GM21529 (cell line): ENCODE data around the gene TF.

Source experiments
- ATAC-seq: cut with Tn5 transposase; IDR thresholded peaks from one replicate; pipeline ENCODE4 v1.9.1; 2021; ENCODE audit not compliant: unreplicated experiment

The TF gene

DNA sequence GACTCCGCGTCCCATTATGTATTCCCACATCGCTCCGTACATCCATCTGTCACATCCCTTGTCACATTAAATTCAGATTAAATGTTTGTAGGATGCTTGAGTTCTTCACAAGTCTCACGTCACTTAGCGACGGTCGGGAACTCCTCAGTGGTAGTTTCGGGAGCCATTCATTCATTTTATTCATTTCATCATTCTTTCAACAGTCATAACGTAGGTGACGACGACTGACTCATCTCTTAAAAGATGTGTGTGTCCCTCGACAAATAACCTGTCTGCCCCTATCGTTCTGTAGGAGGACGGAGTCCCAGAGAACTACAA lies 59.1 kb downstream of the TF start:
- no peak for ATAC-seq

- ATAC-seq = peak; percentile 97
These were observed 59.7 kb downstream of the TF start, which contains the start of gene SRPRB for GRCh38 chr3:133805702-133806475. TSS of gene SRPRB (plus strand) at chr3:133805815. CDS start at chr3:133805849, 34 bp downstream.

- no peak for ATAC-seq
These were observed 66.7 kb downstream of the TF start for GRCh38 chr3:133812872-133813271.

GRCh38 chr3:133815386-133815785 lies 69.2 kb downstream of the TF start:
- no peak for ATAC-seq

- no peak for ATAC-seq
These were observed 73.9 kb downstream of the TF start for GRCh38 chr3:133820129-133820528.

DNA sequence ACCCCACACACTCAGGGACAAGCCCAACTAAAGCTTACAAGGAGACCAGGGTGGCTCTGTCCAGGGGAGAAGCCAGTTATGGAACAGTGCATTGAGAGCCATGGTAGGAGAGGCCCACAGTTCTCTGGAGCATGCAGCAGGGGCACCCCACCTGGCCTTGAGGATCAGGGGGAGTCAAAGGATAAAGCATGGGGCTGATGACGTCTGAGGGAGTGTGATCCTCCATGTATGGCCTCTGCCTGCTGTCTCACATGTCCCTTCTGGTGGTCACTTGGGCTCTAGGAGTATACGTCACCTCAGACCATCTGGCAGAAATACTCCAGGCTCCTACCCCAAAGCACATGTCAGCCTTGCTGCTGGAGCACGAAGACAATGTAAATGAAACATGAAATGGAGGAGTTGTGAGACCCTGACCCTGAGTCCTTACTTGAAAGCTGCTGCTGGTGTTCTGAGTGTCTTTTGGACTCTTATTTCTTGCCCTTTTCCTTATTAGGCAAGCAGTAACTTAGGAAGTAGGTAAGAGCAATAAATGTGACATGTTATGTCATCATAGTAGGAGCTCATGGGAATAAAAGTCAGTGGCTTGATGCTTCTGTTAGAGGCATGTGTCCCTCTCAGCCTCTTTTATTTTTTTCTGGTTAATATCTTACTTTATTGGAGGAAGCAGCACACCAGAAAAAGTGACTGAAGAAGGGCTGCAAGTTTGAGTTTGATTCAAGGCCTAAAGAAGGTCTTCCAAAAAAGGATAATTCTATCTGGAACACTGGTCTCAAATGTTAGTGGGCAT lies 74.9 kb downstream of the TF start:
- ATAC-seq = no peak

DNA sequence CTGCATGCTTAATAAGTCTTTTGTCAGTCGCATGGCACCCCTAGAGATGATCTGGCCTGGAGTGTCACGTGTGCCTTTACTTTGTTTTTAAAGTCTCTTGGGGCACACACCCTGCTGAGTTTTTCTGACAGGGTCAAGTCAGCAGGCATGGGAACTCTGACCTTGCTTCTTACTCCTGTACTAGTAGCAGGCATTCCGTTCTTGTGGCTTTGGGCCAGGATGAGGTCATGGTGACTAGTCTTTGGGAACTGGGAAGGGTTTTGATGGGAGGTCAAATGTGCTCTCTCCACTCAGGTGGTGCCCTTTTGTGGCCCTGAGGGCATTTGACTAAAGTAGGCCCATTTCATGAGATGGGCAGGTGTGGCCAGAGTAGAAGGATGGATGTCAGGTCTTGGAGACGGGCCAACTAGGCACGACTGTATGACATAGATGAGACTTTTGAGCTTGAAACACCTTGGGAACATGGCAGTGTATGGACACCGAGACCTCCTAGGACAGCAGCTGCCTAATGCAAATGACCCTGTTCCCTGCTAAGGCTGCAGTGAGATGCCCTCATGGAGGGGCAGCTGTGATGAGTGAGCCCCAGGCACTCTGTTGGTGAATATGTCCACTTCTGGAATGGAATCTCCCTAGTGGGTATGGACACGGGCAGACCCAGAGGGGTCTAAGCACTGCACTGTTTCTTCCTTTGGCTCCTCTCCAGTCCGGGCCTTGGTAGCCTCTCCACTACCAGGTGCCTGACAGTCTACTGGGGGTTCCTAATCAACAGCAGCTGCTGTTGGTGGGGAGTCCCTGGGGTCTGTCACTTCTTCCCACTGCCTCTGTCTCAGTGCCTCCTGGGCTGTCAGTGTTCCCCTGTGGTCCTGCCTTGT lies 75.8 kb downstream of the TF start:
- ATAC-seq = no peak

DNA sequence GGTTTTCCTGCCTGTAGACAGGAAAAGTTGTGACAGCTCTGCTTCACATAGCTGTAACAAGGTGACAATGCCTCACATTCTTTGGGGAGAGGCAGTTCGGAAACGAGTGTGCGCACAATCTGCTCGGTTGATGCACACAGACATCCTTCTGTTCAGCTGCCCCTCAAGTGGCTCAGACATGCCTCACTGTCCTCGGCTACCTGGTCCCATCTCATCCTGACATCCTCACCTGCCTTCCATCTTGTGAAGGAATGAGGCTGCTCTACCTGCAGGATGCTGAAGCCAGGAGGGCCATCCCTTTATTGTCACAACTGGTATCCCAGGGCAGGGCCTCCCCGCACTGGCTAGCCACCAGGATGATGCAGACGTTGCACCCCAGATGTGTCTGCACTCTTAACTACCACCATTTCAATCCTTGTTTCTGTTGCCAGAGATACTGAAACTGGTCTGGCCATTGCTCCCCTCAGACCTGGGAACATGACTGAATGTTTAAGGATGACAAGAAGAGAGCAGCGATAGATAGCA lies 78.8 kb downstream of the TF start:
- no peak for ATAC-seq

DNA sequence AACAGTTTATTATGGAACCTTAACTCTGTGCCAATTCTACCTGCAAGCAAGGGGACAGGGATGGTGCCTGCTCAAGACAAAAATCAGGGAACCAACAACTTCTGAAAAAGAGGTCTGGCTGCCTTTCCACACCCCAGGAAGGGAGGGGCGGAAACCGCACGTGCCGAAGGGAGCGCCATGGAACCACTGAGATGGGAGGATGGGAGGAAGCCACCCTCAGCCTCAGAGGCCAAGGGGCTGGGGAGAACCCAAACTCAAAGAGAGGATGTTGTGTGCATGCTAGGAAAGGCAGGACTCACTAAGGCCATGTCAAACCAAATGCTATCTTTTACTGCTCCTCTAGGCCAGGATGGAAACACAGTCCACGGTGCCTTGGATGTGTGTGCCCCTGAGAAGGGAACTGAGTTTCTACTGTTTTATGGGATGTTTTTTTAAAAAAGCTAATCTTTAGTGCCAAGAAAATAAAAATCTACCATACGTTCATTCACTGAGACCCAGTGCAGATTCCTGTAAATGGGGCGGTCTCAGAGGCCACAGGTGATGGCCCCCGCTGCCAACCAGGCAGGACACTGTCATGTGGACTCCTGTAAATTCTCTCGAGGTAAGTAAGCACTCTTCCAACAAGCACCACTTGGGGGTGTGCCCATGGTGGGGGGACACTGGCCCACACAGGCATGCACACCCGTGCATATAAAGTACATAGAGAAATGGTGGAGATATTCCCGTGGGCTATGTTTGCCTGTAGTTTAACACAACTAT lies 80.0 kb downstream of the TF start:
- ATAC-seq = no peak

GRCh38 chr3:133827136-133827535 lies 80.9 kb downstream of the TF start:
- ATAC-seq = no peak

DNA sequence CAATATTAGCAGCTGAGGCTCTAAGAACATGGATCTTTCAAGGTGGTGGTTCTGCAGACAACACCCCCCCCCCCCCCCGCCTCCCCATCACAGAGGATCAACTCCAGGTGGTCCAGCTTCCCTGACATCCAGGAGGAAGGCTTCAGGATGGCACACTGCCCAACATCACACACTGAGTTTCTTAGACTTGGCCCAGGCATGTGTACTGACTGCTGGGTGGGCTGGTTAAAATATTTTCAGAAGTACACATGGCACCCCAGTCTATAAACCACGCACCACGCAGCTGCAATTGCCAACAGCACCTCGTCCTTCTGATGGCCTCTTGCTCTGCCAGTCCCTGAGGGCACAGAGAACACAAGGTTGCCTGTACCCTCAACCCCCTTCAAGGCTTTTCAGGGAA lies 81.5 kb downstream of the TF start:
- ATAC-seq = no peak

GRCh38 chr3:133828576-133829309 lies 82.5 kb downstream of the TF start:
- ATAC-seq = no peak

GRCh38 chr3:133829310-133829707 lies 83.1 kb downstream of the TF start:
- ATAC-seq = no peak

DNA sequence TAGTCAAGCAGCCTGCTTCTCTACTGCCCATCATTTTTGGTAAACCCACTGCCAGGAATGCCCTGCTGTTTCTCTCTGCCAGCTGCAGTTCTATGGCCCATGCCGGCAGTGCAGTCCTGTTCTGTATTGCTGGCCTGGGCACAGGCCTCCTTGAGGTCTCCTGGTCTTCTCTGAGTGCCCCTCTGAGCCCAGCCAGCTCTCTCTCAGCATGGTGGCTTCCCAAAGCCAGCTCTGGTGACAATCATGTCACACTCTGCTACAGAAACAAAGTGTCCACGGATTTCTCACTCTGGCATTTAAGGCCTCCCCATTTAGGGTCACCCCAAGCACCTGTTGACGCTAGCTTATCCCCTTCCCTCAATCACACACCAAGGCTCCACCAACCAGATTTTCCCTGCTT lies 83.9 kb downstream of the TF start:
- ATAC-seq = no peak

DNA sequence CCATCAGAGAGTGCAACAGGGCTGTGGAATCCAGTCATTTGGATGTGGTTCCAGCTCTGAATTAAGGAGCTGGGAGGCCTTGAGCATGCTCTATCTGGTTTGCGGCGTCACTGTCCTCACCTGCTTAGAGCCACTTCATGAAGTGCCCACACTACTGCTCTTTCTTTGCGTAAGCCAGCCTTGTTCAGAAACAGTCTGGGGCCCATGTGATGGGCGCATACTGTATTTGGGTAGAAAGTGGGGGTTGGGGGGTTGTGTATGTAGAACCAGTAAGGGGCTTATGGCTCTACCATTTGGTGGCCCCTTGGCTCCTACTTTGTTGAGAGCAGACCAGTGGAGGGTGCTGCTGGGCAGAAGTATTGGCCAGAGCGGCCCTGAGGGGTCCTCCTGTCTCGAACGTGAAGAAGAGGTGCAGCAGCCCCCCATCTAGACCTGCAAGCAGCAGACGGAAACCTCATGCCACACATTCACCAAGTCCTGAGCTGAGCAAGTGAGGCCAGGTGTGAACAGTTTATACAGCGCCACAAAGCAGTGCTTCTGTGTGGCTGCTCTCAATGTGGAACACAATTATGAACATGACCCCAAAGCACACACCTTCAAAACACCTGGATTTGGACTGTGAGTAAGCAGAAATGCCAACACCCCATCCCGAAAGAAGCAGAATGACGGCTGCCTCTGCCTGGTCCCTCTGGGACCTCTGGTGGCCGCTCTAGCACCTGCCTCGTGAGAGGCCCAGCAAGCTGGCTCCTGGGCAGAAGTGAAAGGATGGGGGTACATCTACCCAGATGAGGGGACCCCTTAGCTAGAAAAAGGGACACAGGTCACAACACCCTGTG lies 86.0 kb downstream of the TF start:
- ATAC-seq = no peak

DNA sequence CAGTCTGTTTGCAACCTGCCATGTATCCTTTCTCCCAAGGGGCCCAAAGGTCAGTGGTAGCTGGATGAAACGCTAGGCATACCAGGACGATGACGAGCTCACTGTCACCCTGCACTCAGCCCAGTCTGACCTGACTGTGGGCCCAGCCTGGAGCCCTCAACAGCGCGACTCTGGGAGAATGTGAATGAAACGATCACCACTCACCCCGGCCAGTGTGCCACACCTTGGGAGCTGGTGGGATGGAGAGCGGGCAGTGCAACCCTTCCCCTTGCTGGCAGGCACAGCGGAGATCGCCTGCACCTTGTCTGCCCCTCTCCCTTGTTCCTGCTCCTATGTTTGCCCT lies 86.6 kb downstream of the TF start:
- ATAC-seq = no peak

GRCh38 chr3:133833267-133833666 lies 87.1 kb downstream of the TF start:
- ATAC-seq = no peak

DNA sequence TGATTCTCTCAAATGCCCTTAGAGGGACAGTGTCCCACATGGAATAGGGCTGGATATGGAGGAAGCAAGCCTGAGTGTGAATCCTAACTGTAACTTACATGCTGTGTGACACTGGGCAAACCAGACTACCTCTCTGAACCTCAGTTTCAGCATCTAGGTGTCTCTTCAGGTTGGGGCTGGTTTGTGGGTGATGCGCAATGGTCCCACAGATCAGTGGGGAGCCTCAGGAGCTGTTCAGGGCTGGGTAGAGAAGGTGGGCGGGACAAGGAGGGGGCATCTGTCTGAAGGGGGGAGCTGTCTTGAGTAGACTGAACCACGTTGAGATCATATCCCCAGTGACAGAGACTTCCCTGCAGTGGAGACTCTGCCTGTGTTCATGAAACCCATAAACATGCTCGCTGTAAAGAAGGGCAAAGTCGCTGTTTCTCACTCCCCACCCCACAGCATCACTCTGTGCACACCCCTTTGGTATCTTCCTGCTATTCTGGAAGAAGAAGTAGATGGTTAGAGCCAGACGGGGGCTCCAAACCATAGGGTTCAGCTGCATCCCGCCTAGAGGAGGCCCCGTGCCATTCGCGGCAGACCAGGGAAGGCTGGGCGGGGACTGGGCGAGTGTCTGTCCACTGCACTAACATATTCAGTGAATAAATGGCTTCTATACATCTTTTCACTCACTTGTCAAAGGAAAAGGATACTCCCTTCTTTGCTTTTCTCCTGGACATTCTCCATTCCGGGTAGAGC lies 87.9 kb downstream of the TF start:
- no peak for ATAC-seq
